ENCODE data around the gene CCSER2.

DNA sequence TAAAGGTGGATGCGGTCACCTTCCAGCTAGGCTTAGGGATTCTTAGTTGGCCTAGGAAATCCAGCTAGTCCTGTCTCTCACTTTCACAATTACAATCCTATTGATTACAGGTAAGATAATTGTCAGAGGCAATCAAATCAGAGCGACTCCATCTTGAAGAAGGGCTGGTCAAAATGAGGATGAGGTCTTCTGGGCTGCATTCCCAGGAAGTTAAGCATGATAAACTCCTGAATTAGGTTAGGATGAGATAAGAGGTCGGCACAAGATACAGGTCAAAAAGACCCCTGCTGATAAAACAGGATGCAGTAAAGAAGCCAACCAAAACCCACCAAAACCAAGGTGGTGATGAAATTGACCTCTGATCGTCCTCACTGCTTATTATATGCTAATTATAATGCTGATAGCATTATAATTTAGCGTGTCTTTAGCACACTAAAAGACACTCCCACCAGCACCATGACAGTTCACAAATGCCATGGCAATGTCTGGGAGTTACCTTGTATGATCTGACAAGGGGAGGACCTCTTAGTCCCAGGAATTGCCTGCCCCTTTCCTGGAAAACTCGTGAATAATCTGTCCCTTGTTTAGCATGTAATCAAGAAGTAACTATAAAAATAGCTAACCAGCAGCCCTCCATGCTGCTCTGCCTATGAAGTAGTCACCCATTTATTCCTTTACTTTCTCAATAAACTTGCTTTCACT is 237.6 kb downstream of the CCSER2 start:
- TF ChIP-seq, protein P1, sequence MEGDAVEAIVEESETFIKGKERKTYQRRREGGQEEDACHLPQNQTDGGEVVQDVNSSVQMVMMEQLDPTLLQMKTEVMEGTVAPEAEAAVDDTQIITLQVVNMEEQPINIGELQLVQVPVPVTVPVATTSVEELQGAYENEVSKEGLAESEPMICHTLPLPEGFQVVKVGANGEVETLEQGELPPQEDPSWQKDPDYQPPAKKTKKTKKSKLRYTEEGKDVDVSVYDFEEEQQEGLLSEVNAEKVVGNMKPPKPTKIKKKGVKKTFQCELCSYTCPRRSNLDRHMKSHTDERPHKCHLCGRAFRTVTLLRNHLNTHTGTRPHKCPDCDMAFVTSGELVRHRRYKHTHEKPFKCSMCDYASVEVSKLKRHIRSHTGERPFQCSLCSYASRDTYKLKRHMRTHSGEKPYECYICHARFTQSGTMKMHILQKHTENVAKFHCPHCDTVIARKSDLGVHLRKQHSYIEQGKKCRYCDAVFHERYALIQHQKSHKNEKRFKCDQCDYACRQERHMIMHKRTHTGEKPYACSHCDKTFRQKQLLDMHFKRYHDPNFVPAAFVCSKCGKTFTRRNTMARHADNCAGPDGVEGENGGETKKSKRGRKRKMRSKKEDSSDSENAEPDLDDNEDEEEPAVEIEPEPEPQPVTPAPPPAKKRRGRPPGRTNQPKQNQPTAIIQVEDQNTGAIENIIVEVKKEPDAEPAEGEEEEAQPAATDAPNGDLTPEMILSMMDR (IDR thresholded peaks at IDR 0.05) = no peak
- no peak for TF ChIP-seq POLR2A (IDR thresholded peaks at IDR 0.05)

Measured in esophagus squamous epithelium (tissue), 4 donors.